ENCODE results near the gene TPO.
A peak's percentile ranks its signal among the peaks of the same experiment; 100 is the strongest.

Gene TPO

DNA sequence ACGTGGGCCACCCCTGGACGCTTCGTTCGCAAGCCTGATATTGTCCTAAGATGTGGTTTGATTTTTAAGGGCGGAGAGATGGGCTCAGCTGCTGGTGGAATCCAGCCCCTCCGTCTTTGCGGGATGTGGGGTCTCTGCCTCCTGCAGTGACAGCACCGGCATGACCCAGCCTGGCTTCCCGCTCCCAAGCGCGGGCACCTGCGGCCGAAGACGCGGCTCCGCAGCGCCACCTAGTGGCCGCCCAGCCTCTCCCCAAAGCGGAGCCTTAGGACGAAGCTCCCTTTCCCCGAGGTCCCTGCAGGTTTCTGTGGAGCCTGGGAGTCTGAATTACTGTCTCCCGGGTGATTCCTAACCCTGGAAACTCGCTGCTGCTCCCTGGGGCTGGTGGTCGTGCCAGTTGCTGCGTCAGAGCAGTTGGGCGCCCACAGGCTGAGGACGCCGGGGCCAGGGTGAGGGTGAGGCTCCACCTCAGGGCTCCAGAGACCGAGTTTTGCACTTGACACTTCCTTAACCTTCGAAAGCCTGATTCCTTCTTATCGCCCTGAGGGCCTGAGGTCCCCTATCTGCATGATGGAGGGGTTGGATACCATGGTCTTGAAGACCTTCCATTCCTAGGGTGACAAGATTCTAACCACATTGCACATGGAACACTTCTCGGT lies 137.5 kb downstream of the TPO start:
- TF ChIP-seq, protein P1, sequence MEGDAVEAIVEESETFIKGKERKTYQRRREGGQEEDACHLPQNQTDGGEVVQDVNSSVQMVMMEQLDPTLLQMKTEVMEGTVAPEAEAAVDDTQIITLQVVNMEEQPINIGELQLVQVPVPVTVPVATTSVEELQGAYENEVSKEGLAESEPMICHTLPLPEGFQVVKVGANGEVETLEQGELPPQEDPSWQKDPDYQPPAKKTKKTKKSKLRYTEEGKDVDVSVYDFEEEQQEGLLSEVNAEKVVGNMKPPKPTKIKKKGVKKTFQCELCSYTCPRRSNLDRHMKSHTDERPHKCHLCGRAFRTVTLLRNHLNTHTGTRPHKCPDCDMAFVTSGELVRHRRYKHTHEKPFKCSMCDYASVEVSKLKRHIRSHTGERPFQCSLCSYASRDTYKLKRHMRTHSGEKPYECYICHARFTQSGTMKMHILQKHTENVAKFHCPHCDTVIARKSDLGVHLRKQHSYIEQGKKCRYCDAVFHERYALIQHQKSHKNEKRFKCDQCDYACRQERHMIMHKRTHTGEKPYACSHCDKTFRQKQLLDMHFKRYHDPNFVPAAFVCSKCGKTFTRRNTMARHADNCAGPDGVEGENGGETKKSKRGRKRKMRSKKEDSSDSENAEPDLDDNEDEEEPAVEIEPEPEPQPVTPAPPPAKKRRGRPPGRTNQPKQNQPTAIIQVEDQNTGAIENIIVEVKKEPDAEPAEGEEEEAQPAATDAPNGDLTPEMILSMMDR (IDR thresholded peaks at IDR 0.05; ENCODE audit: insufficient read depth, low read depth, low read length, missing control alignments): peak; percentile 85
- DNase-seq (ENCODE audit: low read depth): peak; percentile 38
- no peak overlapping the region for H3K4me3 ChIP-seq (ENCODE audit: low read depth, low read length)

DNA sequence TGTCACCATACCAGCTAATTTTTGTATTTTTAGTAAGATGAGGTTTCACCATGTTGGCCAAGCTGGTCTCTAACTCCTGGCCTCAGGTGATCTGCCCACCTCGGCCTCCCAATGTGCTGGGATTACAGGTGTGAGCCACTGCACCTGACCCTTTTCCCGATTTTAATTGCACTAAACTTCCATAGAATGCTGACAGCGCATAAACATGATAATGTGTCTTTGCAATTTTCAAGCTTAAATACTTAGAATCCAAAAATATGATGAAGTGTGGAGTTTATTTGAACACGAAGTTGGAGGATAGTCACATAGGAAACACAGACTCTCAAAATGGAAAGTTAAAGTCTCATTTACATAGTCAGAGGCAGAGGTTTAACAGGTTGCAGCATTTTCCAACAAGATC lies 138.6 kb downstream of the TPO start:
- no peak overlapping the region for H3K4me3 ChIP-seq (ENCODE audit: low read depth, low read length)
- TF ChIP-seq, protein P1 (IDR thresholded peaks at IDR 0.05; ENCODE audit: insufficient read depth, low read depth, low read length, missing control alignments): no peak
- no peak for DNase-seq (ENCODE audit: low read depth)

DNA sequence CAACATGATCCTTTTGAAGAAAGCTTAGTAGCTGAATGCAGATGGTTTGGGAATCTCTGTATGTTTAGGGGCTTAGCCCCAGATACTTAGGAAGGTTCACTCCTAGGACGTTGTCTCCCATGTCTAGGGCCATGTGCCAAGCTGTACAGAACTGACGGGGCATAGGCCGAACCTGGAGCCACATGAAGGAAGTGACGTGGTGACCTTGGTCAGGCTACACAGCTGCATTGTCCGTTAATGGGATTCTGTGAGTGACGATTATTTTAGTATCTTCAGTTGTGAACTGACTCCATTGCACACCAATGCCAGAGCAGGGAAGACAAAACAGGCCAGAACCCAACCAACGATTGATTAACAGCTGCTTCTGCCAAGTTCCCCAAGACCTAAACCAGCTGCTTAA lies 139.3 kb downstream of the TPO start:
- H3K4me3 ChIP-seq (ENCODE audit: low read depth, low read length): no peak overlapping the region
- TF ChIP-seq, protein P1 (IDR thresholded peaks at IDR 0.05; ENCODE audit: insufficient read depth, low read depth, low read length, missing control alignments): no peak
- no peak for DNase-seq (ENCODE audit: low read depth)

DNA sequence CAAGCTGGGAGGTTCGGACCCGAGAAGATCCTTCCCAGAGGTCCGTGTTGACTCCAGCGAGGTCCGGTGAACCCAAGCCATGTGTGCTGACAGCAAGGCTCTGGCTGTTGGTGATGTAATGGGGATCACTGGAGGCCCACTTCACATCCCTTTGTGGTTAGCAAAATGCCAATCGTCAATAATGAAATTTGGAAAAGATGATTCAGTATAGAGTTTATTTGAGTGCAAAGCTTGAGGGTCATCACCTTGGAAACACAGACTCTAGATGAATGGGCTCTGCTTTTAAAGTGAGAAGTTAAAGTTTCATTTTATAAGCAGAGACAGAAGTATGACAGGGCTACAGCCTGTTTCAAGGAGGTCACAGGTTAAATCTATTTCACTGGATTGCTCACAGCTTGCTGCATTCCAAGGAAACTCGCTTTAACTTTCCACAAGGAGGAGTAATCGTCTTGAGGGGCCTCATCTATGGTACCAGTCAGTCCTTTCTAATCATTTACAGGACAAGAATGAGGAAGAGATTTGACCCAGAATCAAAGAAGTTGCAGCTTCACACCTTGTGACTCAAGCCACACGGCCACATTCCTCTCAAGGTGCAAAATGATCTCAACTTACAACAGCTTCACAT lies 140.5 kb downstream of the TPO start:
- no peak for DNase-seq (ENCODE audit: low read depth)
- TF ChIP-seq, protein P1 (IDR thresholded peaks at IDR 0.05; ENCODE audit: insufficient read depth, low read depth, low read length, missing control alignments): no peak
- no peak overlapping the region for H3K4me3 ChIP-seq (ENCODE audit: low read depth, low read length)

DNA sequence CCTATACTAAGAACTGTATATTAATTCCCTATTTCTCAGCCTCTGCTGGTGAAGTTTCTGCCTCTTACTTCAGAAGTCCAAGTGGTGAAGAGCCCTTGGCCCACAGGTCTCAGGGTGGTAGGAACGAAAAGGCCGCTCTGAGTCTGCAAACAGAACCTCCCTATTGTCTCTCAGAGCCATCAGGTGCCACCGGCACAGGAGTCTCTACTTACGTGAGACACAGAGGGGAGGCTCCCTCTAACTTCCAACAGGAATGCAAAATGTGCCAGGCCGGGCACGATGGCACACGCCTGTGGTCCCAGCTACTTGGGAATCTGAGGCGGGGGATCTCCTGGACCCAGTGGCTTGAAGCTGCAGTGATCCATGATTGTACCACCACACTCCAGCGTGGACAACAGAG lies 143.0 kb downstream of the TPO start:
- DNase-seq (ENCODE audit: low read depth): no peak
- no peak overlapping the region for H3K4me3 ChIP-seq (ENCODE audit: low read depth, low read length)
- TF ChIP-seq, protein P1 (IDR thresholded peaks at IDR 0.05; ENCODE audit: insufficient read depth, low read depth, low read length, missing control alignments): no peak

DNA sequence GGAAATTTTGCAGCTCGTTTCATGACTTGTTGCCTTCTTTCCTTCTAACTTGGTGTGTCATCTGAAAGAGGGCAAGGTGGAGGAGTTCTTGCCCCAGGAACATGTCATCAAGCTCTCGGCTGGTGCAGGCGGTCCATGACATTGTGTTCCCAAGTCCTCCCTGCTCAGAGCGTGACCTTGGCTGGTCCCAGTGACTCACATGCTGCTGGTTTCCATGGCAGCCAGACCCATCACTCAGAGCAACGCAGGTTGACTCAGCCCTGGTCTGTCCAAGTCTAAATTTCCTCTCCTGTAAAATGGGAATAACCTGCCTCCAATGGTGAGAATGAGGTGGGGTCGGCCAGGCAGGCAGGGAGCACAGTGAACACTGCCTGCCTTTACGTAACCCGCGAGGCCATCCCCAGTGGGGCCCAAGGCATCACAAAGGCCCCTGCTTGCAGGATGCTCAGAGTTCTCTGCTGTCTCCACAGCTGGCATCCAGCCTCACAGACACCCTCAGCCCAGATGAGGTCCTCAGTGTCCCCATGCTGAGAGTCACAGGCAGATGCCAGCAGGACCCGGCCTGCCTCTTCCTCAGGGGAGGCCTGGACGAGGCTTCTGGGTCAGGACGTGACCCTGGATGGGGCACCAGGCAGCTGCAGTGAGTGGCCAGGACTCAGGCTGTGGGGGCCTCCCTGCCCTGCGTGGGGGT lies 143.7 kb downstream of the TPO start:
- DNase-seq (ENCODE audit: low read depth): no peak

More for the DNA sequence above, 143.7 kb downstream of the TPO start:
- no peak overlapping the region for H3K4me3 ChIP-seq (ENCODE audit: low read depth, low read length)
- TF ChIP-seq, protein P1 (IDR thresholded peaks at IDR 0.05; ENCODE audit: insufficient read depth, low read depth, low read length, missing control alignments): no peak
